GM12865 (cell line): Measurements from ENCODE around the gene CGNL1.

Experiments
- DNase-seq: peaks from one replicate; pipeline ENCODE4 v3.0.0; 2010; ENCODE audit warnings: low read depth
- H3K4me3 ChIP-seq: 2 replicates; pipeline ENCODE4 v1.5.1; 2011; ENCODE audit warnings: mild to moderate bottlenecking, low read depth, low read length, control low read depth
- TF ChIP-seq, protein P1 (sequence below): IDR thresholded peaks from 2 replicates; pipeline ENCODE4 v1.5.1; 2011; ENCODE audit warnings: low read length, control low read depth, low read depth, inconsistent platforms; ENCODE audit not compliant: insufficient read depth; ENCODE audit errors: missing control alignments

CGNL1 gene

DNA sequence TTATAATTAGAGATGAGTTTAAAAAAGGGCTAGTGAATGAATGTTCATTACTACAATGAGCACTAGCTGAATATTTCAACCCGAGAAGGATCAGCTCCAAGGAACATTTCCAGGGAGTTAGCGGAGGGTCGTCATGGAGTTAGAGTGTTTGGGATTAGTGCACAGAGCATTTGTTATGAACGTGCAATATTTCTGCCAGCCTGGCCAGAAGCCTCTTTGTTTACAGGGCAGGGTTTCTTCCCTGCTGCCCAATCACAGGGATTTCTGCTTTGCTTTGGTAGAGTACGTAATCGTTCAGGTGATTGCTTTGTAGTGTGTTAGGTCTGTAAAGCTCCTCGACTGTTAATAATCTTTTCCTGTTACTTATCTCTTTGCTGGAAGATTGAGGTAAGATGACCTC is 5.9 kb downstream of the CGNL1 start:
- H3K4me3 ChIP-seq, result no peak overlapping the region
- TF ChIP-seq, protein P1, sequence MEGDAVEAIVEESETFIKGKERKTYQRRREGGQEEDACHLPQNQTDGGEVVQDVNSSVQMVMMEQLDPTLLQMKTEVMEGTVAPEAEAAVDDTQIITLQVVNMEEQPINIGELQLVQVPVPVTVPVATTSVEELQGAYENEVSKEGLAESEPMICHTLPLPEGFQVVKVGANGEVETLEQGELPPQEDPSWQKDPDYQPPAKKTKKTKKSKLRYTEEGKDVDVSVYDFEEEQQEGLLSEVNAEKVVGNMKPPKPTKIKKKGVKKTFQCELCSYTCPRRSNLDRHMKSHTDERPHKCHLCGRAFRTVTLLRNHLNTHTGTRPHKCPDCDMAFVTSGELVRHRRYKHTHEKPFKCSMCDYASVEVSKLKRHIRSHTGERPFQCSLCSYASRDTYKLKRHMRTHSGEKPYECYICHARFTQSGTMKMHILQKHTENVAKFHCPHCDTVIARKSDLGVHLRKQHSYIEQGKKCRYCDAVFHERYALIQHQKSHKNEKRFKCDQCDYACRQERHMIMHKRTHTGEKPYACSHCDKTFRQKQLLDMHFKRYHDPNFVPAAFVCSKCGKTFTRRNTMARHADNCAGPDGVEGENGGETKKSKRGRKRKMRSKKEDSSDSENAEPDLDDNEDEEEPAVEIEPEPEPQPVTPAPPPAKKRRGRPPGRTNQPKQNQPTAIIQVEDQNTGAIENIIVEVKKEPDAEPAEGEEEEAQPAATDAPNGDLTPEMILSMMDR, result no peak
- no peak for DNase-seq

DNA sequence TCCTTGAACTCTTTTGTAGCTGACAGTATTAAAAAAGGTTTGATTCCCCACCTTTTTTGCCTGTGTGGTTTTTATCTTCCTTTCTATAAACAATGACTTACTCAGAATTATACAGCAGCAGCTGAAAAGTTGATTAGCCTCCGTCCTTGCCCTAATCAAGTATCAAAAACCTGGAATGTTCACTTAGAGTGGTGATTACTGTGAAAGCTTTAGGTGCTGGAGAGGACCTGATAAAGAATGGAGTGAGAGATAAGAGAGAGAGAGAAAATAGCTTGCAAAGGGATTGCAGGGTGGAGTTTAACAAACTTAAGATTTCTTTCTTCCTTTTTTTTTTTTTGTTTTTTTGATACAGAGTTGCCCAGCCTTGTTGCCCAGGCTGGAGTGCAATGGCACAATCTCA is 6.7 kb downstream of the CGNL1 start:
- no peak for DNase-seq
- no peak overlapping the region for H3K4me3 ChIP-seq
- TF ChIP-seq, protein P1, result no peak

DNA sequence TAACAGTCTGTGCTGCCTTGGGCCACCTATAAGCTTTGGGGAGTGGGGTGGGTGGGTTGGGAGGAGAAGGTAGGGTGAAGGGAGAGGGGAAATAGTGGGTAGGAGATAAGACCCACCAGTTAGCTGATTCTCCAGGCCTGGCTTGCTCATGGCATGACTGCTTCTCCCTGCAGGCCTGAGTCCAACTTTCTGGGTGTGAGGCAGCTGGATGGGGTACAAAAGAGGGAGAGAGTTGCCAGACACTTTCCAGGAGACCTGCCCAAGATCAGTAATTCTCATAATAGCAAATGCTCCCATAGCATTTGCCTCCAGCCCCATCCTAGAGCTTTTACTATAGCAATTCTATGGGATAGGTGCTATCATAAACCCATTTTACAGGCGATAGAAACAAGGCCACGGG is 7.7 kb downstream of the CGNL1 start:
- DNase-seq, result no peak
- no peak overlapping the region for H3K4me3 ChIP-seq
- TF ChIP-seq, protein P1, result no peak

DNA sequence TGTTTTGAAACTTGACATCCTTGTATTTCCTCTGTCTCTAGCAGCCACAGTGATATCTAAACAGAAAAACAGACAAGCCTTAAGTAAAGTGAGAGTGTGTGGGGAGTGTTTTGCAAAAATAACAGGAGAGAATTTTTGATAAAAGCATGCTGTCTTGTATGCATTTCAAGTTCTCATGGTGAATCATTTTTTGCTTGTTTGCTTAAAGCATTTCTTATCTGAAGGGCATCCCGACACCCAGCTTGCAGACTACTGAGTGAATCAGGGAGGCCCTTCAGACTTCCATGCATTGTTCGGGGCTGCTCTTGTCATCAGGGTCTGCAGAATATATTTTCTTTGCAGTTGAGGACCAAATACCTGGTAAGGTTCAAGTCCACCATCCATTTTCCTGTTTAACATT is 8.5 kb downstream of the CGNL1 start:
- DNase-seq, result no peak
- TF ChIP-seq, protein P1, result no peak
- H3K4me3 ChIP-seq, result no peak overlapping the region

DNA sequence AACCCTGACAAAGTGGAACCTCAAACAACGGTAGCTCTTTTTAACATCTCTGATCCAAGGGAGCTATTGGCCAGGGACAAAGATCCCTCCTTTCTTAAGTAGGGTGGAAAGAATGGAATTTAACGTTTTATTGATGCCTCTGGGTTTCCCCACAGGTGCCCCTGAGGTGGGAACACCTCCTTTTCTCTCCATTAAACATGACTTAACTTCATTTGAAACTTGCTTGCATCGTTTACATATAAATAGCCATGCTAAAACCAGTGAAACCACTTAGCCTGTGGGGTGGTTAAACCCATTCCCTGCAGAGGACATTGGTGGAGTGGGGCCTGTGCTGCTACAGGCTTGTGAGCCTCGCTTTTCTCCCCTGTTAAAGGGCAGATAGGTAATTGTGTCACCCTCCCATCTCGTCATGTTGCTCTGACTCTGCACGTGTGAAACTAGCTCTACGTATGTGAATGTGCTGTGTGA is 9.7 kb downstream of the CGNL1 start:
- TF ChIP-seq, protein P1, result no peak
- no peak for DNase-seq
- H3K4me3 ChIP-seq, result no peak overlapping the region

DNA sequence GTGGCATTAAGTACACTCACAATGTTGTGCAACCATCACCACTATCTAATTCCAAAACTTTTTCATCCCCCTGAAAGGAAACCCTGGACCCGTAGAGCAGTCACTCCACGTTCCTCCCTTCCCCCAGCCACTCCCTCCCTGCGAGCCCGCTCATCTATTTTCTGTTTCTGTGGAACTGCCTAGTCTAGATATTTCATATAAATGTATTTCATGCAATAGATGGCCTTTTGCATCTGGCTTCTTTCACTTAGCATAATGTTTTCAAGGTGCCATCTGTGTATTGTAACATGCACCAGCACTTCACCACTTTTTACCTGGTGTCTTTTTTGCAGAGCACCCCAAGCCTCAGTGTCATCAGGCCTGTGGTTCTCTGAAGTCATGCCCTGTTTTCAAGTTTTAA is 10.7 kb downstream of the CGNL1 start:
- H3K4me3 ChIP-seq, result no peak overlapping the region
- TF ChIP-seq, protein P1, result no peak
- no peak for DNase-seq

DNA sequence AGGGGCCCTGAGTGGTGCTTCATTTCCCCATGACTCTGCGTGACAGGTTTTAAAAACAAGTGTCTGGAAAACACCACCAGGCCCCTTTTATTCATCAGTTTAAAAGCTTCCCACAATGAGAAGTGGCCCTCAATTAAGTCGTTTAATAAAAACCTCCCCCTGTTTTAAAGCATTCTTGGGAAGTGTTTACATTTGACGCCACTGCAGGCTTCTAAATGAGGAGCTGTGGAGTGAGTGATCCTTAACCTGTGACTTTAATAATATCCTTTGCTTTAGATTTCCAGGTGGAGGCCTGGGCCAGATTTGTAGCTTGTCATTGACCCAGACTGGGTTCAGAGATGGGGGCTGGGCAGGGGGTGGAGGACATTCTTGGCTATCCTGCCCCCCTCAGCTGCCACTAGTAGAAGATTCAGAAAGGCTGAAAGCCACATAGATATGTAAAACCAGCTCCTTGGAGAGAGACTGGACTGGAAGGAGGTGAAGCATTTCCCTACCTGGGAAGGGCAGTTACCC is 11.3 kb downstream of the CGNL1 start:
- DNase-seq, result no peak
- H3K4me3 ChIP-seq, result no peak overlapping the region
- TF ChIP-seq, protein P1, result no peak
